ENCODE measurements around the gene FAM13B.

The FAM13B gene

DNA sequence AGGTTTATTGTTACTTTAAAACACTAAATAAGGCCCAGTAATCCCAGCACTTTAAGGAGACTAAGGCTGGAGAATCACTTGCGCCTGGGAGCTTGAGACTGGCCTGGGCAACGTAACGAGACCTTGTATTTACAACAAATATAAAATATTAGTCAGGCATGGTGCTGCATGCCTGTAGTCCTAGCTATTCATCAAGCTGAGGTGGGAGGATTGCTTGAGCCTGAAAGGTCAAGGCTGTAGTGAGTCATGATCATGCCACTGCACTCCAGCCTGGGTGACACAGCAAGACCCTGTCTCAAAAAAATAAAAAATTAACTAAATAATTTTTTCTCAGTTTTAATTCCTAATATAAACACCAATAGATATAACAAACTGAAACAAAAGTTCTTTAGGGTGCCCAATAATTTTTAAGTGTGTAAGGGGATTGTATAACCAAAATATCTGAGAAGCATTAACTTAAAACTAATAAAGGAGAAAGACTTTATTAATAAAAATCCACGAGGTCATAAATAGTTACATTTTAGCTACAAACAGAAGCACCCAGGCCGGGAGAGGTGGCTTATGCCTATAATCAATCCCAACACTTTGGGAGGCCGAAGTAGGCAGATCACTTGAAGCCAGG is 32.7 kb downstream of the FAM13B start:
- peaks cover 51% of the 10 kb centered on the region for H3K36me3 Mint-ChIP-seq (ENCODE audit: low read depth)
- H3K4me3 Mint-ChIP-seq: no peak overlapping the region
- H3K27ac Mint-ChIP-seq: peak overlapping the region in 1 of 3 experiments; percentile 33
- TF ChIP-seq, protein P1, sequence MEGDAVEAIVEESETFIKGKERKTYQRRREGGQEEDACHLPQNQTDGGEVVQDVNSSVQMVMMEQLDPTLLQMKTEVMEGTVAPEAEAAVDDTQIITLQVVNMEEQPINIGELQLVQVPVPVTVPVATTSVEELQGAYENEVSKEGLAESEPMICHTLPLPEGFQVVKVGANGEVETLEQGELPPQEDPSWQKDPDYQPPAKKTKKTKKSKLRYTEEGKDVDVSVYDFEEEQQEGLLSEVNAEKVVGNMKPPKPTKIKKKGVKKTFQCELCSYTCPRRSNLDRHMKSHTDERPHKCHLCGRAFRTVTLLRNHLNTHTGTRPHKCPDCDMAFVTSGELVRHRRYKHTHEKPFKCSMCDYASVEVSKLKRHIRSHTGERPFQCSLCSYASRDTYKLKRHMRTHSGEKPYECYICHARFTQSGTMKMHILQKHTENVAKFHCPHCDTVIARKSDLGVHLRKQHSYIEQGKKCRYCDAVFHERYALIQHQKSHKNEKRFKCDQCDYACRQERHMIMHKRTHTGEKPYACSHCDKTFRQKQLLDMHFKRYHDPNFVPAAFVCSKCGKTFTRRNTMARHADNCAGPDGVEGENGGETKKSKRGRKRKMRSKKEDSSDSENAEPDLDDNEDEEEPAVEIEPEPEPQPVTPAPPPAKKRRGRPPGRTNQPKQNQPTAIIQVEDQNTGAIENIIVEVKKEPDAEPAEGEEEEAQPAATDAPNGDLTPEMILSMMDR (IDR thresholded peaks at IDR 0.05; ENCODE audit: unreplicated experiment in 3 of 3): no peak
- no peaks in the 10 kb centered on the region for H3K9me3 Mint-ChIP-seq
- no peaks in the 10 kb centered on the region for H3K27me3 Mint-ChIP-seq (ENCODE audit: low read depth)
- peaks cover 17% of the 10 kb centered on the region for H3K4me1 Mint-ChIP-seq

DNA sequence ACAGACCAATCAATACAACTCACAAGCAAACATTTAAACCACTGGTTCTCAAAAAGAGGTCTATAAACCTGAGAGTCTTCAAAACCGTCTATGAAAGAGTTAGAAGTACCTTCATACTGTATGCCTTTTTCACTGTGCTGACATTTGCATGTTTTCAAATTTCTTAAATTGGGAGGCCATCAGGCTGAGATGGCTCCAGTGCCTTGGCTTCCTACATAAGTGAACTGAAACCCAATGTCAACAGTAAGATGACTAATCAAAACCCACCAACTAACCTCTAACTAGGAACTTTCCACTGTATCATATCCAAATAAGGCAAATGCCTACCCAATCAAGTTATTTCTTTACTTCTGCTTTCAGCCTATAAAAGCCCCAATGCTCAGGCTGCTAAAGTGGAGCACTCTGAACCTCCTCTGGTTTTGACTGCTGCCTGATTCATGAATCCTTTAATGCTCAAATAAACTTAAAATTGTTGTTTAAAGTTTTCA is 35.1 kb downstream of the FAM13B start:
- H3K27ac Mint-ChIP-seq: no peak overlapping the region
- TF ChIP-seq, protein P1 (IDR thresholded peaks at IDR 0.05; ENCODE audit: unreplicated experiment in 3 of 3): no peak

GRCh38 chr5:137995749-137996128 is 37.1 kb downstream of the FAM13B start:
- TF ChIP-seq, protein P1 (IDR thresholded peaks at IDR 0.05; ENCODE audit: unreplicated experiment in 3 of 3): no peak
- Mint-ChIP-seq H3K36me3 (ENCODE audit: low read depth) (peaks cover 45% of the 10 kb centered on the region), H3K9me3 (no peaks in the 10 kb centered on the region), H3K4me3 (no peak overlapping the region), H3K4me1 (peaks cover 21% of the 10 kb centered on the region), H3K27ac (peak overlapping the region in 2 of 3 experiments; percentile 15 to 28), H3K27me3 (ENCODE audit: low read depth) (no peaks in the 10 kb centered on the region)

More for the DNA sequence above, 35.1 kb downstream of the FAM13B start:
- H3K9me3 Mint-ChIP-seq: no peaks in the 10 kb centered on the region
- peaks cover 26% of the 10 kb centered on the region for H3K4me1 Mint-ChIP-seq
- no peaks in the 10 kb centered on the region for H3K27me3 Mint-ChIP-seq (ENCODE audit: low read depth)
- peaks cover 45% of the 10 kb centered on the region for H3K36me3 Mint-ChIP-seq (ENCODE audit: low read depth)
- H3K4me3 Mint-ChIP-seq: no peak overlapping the region

DNA sequence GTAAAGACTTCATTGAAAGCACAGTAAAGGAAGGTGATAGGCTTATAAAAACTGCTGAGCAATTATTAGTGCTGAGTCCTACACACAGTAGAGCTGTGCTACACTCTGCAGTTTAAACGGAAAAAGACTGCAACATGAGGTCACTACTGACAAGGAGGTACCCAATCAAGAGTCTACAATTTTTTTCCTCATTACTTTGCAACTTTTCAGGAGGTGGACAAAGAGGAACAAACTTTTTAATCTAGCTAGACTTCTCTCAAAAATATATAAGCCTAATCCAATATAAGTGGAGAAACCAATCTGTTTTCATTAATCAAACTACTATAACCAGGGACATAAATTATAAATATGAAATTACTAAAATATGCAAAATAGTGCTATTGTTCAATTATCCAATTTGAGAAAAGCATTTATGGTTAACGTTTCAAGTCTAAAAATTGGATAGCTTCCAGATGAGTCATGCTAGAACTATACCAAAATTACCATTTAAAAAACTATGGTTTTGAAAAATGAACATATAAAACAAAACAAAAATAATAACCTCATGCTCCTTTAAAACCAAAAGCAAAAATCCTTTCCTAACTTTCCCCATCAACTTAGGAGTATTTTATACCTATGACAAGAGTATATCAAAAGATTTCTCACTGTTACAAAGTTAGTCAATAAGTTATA is 37.7 kb downstream of the FAM13B start:
- Mint-ChIP-seq H3K27ac (peak overlapping the region in 2 of 3 experiments; percentile 15 to 28), H3K9me3 (no peaks in the 10 kb centered on the region), H3K4me1 (peaks cover 21% of the 10 kb centered on the region), H3K36me3 (ENCODE audit: low read depth) (peaks cover 44% of the 10 kb centered on the region), H3K4me3 (no peak overlapping the region), H3K27me3 (ENCODE audit: low read depth) (no peaks in the 10 kb centered on the region)
- TF ChIP-seq, protein P1 (IDR thresholded peaks at IDR 0.05; ENCODE audit: unreplicated experiment in 3 of 3): no peak

DNA sequence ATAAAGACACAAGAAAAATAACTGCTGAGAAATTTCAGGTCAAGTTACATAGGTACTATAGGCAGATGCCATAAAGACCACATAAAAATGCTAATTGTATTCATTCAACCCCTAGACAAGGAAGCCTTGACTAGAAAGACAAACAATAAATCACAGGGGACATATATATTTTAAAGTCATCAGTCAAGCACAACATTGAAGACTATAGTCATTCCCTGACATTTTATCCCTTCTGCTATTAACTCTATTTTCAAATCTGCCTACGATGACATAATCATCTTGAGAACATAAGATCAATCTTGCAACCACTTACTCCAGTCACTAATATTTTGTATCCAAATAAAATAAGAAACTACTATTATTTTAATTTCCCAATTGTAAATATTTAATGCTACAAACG is 38.3 kb downstream of the FAM13B start:
- Mint-ChIP-seq H3K27ac (peak overlapping the region in 2 of 3 experiments; percentile 15 to 22), H3K36me3 (ENCODE audit: low read depth) (peaks cover 38% of the 10 kb centered on the region), H3K9me3 (no peaks in the 10 kb centered on the region), H3K4me3 (no peak overlapping the region), H3K4me1 (peaks cover 21% of the 10 kb centered on the region), H3K27me3 (ENCODE audit: low read depth) (no peaks in the 10 kb centered on the region)
- TF ChIP-seq, protein P1 (IDR thresholded peaks at IDR 0.05; ENCODE audit: unreplicated experiment in 3 of 3): no peak

Data from nephron (organoid).